Hepatocyte (in vitro differentiated cells): ENCODE data around the gene FLOT2. TPM values are rescaled to one million over a fixed set of nuclear protein-coding genes. Genes with fewer than 3 reads are reported as not detected.
A peak's percentile ranks its signal among the peaks of the same experiment; 100 is the strongest.

Source experiments
- DNase-seq: peaks from one replicate; pipeline ENCODE4 v3.0.0-alpha.2; 2016; ENCODE audit warnings: low spot score
- H2AFZ ChIP-seq: fragments of 200-600 bp; sonication (generic); 2 replicates; pipeline ENCODE4 v1.6.0; 2016; ENCODE audit warnings: antibody characterized with exemption, mild to moderate bottlenecking
- H3K27ac ChIP-seq: fragments of 200-600 bp; sonication (generic); 2 replicates; pipeline ENCODE4 v1.5.1; 2016; ENCODE audit warnings: mild to moderate bottlenecking
- H3K27me3 ChIP-seq: fragments of 200-600 bp; sonication (generic); 2 replicates; pipeline ENCODE4 v1.6.1; 2016
- H3K36me3 ChIP-seq: fragments of 200-600 bp; sonication (generic); replicated peaks from 2 replicates; pipeline ENCODE4 v1.5.1; 2016; ENCODE audit warnings: low read depth; ENCODE audit not compliant: insufficient read depth
- H3K4me1 ChIP-seq: fragments of 200-600 bp; sonication (generic); 2 replicates; pipeline ENCODE4 v1.5.1; 2016; ENCODE audit warnings: mild to moderate bottlenecking, moderate library complexity; ENCODE audit not compliant: insufficient read depth
- H3K4me2 ChIP-seq: fragments of 200-600 bp; sonication (generic); 2 replicates; pipeline ENCODE4 v1.6.0; 2016
- H3K4me3 ChIP-seq: fragments of 200-600 bp; sonication (generic); 2 replicates; pipeline ENCODE4 v1.5.1; 2016; ENCODE audit warnings: mild to moderate bottlenecking
- H3K79me2 ChIP-seq: fragments of 200-600 bp; sonication (generic); 2 replicates; pipeline ENCODE4 v1.6.0; 2017; ENCODE audit warnings: mild to moderate bottlenecking
- H3K9me2 ChIP-seq: fragments of 200-600 bp; sonication (generic); replicated peaks from 2 replicates; pipeline ENCODE4 v1.6.0; 2017; ENCODE audit warnings: mild to moderate bottlenecking; ENCODE audit not compliant: insufficient read depth
- H3K9me3 ChIP-seq: fragments of 200-600 bp; sonication (generic); 2 replicates; pipeline ENCODE4 v1.5.1; 2016; ENCODE audit warnings: low read depth, mild to moderate bottlenecking
- H4K20me1 ChIP-seq: fragments of 200-600 bp; sonication (generic); 2 replicates; pipeline ENCODE4 v1.6.0; 2016; ENCODE audit warnings: mild to moderate bottlenecking; ENCODE audit not compliant: insufficient read depth, poor library complexity, severe bottlenecking
- EZH2 ChIP-seq: fragments of 200-600 bp; sonication (generic); IDR thresholded peaks from 2 replicates; pipeline ENCODE4 v1.6.1; 2016; ENCODE audit warnings: antibody characterized with exemption, mild to moderate bottlenecking, borderline replicate concordance
- EZH2phosphoT487 ChIP-seq: fragments of 200-600 bp; sonication (generic); IDR thresholded peaks from one replicate; pipeline ENCODE4 v1.6.1; 2018; ENCODE audit warnings: antibody characterized with exemption, mild to moderate bottlenecking, low read depth, moderate library complexity; ENCODE audit not compliant: unreplicated experiment, severe bottlenecking
- WGBS: methylation state at CpG from one replicate; pipeline ENCODE4 v1.1.6; 2016; ENCODE audit warnings: low lambda C conversion rate; ENCODE audit errors: missing lambda C conversion rate; 5-methylcytosine and 5-hydroxymethylcytosine counted together
- polyA plus RNA-seq: library from polyadenylated mRNA; unstranded; fragments of >200 nt; fragmentation: Nextera tagmentation; extraction: Ambion mirVana; gene quantifications from 2 replicates; pipeline ENCODE4 v1.2.1, GENCODE V29; 2016
- total RNA-seq: library from RNA; depleted of rRNA; stranded (reverse); fragments of >200 nt; gene quantifications from 2 replicates; pipeline ENCODE4 v1.2.3, GENCODE V29; 2014
- TF ChIP-seq, protein P1 (sequence below): fragments of 200-600 bp; sonication (generic); IDR thresholded peaks from 2 replicates; pipeline ENCODE4 v1.5.1; 2016; ENCODE audit warnings: antibody characterized with exemption, mild to moderate bottlenecking; ENCODE audit not compliant: poor library complexity

FLOT2 gene
- total and polyA plus RNA-seq, 2 experiments from 2014 or later = 42.0 to 64.0 TPM

DNA sequence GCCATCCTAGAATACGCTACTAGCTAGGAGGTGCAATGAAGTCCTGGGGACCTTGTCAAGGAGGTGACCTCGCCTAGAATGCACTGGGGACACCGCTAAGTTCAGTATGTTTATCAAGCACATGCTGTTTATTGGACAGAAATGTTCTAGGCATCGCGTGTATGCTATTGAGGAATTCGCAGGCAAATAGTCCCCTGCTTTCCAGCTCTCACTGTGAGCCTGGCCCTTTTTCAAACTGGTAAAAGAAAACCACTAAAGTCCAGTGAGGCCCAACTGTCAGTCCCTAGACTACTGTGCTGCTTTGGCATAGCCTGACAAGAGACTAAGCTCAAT lies 53.8 kb downstream of the FLOT2 start:
- H3K9me2 ChIP-seq = no peaks in the 10 kb centered on the region

DNA sequence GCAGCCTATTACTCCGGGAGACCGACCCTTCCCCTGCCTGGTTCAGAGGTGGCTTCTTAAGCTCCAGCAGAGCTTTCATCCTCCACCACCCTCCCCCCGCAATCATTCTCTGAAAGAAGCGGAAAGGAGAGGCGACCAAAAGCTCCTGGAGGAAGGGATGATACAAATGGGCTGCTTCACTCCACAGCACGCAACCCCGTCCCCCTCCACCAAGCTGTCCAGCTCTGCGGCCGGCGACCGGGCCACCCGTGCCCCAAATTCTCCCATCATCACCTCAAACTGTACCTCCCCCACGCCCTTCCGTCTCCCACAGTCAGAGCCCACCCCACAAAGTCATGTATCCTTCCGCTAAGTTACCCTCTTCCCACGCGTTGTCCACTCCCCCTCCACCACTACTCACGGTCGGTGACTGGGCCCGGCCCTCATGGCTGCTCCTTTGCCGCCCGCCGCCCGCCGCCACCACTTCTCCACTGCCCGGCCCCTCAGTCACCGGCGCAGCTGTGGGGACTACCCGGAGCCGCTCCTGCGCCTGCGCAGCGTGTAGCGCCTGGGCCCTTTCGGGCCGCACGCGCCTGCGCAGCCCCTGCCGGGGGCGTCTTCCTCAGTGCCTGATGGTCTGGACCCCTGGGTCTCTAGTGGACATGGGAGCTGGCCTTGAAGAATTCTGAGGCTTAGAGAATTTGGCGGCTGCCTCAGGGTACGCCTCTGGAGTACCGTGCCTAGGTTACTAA lies 55.1 kb downstream of the FLOT2 start, which contains the start of gene FAM222B:
TSS of gene FAM222B (minus strand) at position 509 of the 731 bp plus-strand sequence. CDS start 76,123 bp downstream, outside the sequence.
- H3K4me1 ChIP-seq = peaks cover 5% of the 10 kb centered on the region
- H3K4me2 ChIP-seq = peak within 1 kb of the TSS; percentile 95
- DNase-seq = peak; percentile 94
- no peaks in the 10 kb centered on the region for H3K9me3 ChIP-seq
- H4K20me1 ChIP-seq = no peaks in the 10 kb centered on the region
- no peaks in the 10 kb centered on the region for H3K27me3 ChIP-seq
- H2AFZ ChIP-seq = peak within 1 kb of the TSS; percentile 97
- H3K27ac ChIP-seq = peak within 1 kb of the TSS; percentile 88
- H3K9me2 ChIP-seq = no peaks in the 10 kb centered on the region
- TF ChIP-seq, protein P1, sequence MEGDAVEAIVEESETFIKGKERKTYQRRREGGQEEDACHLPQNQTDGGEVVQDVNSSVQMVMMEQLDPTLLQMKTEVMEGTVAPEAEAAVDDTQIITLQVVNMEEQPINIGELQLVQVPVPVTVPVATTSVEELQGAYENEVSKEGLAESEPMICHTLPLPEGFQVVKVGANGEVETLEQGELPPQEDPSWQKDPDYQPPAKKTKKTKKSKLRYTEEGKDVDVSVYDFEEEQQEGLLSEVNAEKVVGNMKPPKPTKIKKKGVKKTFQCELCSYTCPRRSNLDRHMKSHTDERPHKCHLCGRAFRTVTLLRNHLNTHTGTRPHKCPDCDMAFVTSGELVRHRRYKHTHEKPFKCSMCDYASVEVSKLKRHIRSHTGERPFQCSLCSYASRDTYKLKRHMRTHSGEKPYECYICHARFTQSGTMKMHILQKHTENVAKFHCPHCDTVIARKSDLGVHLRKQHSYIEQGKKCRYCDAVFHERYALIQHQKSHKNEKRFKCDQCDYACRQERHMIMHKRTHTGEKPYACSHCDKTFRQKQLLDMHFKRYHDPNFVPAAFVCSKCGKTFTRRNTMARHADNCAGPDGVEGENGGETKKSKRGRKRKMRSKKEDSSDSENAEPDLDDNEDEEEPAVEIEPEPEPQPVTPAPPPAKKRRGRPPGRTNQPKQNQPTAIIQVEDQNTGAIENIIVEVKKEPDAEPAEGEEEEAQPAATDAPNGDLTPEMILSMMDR = no peak
- TF ChIP-seq EZH2 (no peak), EZH2phosphoT487 (no peak)
- under 1% methylated on average over 41 of the region's 44 CpGs for WGBS
- peaks cover 55% of the 10 kb centered on the region for H3K79me2 ChIP-seq
- peak within 1 kb of the TSS; percentile 80 for H3K4me3 ChIP-seq
- no peaks in the 10 kb centered on the region for H3K36me3 ChIP-seq

More for the DNA sequence above, 53.8 kb downstream of the FLOT2 start:
- Histone ChIP-seq H3K4me3 (no peak overlapping the region), H3K4me2 (no peak overlapping the region), H2AFZ (no peak overlapping the region), H3K27me3 (no peaks in the 10 kb centered on the region), H3K79me2 (peaks cover 41% of the 10 kb centered on the region), H3K36me3 (no peaks in the 10 kb centered on the region), H4K20me1 (no peaks in the 10 kb centered on the region), H3K9me3 (no peaks in the 10 kb centered on the region), H3K27ac (no peak overlapping the region), H3K4me1 (peaks cover 5% of the 10 kb centered on the region)
- TF ChIP-seq EZH2 (no peak), EZH2phosphoT487 (no peak)
- TF ChIP-seq, protein P1 = no peak
- no peak for DNase-seq
- 98% methylated on average over 6 of the region's 6 CpGs for WGBS

DNA sequence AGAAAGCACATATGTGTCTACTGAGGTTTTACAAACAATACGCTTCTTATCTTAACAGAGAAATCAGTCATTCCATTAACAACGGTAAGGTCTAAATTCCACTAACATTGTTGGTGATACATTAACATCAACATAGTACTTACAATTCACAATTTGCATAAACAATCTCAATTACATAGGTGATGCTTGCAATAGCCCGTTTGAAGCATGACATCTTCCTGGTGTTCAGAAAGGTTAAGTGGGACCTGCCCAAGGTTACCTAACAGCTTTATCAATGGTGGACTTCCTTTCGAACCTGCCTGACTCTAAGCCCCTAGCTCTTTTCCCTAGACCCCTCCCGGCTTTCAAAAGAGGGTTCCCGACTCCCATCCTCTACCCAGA lies 55.6 kb downstream of the FLOT2 start:
- H3K9me3 ChIP-seq = no peaks in the 10 kb centered on the region
- H2AFZ ChIP-seq = peak overlapping the region; percentile 97
- peak overlapping the region; percentile 88 for H3K27ac ChIP-seq
- peaks cover 60% of the 10 kb centered on the region for H3K79me2 ChIP-seq
- H3K9me2 ChIP-seq = no peaks in the 10 kb centered on the region
- DNase-seq = no peak
- TF ChIP-seq EZH2 (no peak), EZH2phosphoT487 (no peak)
- TF ChIP-seq, protein P1 = no peak
- 6% methylated on average over 6 of the region's 6 CpGs for whole genome bisulfite sequencing
- no peaks in the 10 kb centered on the region for H4K20me1 ChIP-seq
- H3K4me1 ChIP-seq = peaks cover 5% of the 10 kb centered on the region
- H3K4me2 ChIP-seq = peak overlapping the region; percentile 95
- no peaks in the 10 kb centered on the region for H3K36me3 ChIP-seq
- peak overlapping the region; percentile 80 for H3K4me3 ChIP-seq
- no peaks in the 10 kb centered on the region for H3K27me3 ChIP-seq
